ENCODE data around the gene FGF21. TPM values are rescaled to one million over a fixed set of nuclear protein-coding genes. Genes with fewer than 3 reads are reported as not detected.

FGF21 gene
- total RNA-seq, 1 experiment from 2014 or later: not detected

- H3K79me2 ChIP-seq (ENCODE audit: low read length): no peaks in the 10 kb centered on the region; the same call in 1 of the 2 replicates
- no peaks in the 10 kb centered on the region for H4K20me1 ChIP-seq (ENCODE audit: low read length)
- DNase-seq (no peak), ATAC-seq (no peak)
- no peaks in the 10 kb centered on the region for H3K4me1 ChIP-seq (ENCODE audit: insufficient read depth, low read length)
- no peak for TF ChIP-seq EZH2phosphoT487 (IDR thresholded peaks at IDR 0.05; ENCODE audit: borderline replicate concordance, low read length)
- no peak for TF ChIP-seq EZH2 (IDR thresholded peaks at IDR 0.05; ENCODE audit: low read length, unreplicated experiment)
- no peak for TF ChIP-seq CTCF (conservative IDR thresholded peaks at IDR 0.05; ENCODE audit: low read depth, low read length)
- no peaks in the 10 kb centered on the region for H3K9me3 ChIP-seq (ENCODE audit: low read length)
- no TSS peak for BruUV-seq (replicated peaks)
- H3K9ac ChIP-seq (ENCODE audit: low read length): no peak overlapping the region
- CTCF ChIA-PET: no interaction called here
- H3K36me3 ChIP-seq (ENCODE audit: low read depth, low read length): no peaks in the 10 kb centered on the region
- no peak overlapping the region for H2AFZ ChIP-seq (ENCODE audit: low read length)
- no peaks in the 10 kb centered on the region for H3K27me3 ChIP-seq (ENCODE audit: low read length)
- H3K4me2 ChIP-seq (ENCODE audit: low read length): no peak overlapping the region
- no peak overlapping the region for H3K4me3 ChIP-seq (ENCODE audit: low read length)
- no peak overlapping the region for H3K27ac ChIP-seq (ENCODE audit: low read length)
- POLR2A ChIA-PET (ENCODE audit: unreplicated experiment): no interaction called here
- H3F3A ChIP-seq (ENCODE audit: low read length, unreplicated experiment): no peaks in the 10 kb centered on the region
- intact Hi-C loops (cut with micrococcal nuclease): no loop called here
- no peaks in the 10 kb centered on the region for H3K9me2 ChIP-seq (replicated peaks; ENCODE audit: low read length)
Measured at GRCh38 chr19:48718711-48719231, 36.6 kb upstream of the FGF21 start.

- no peak for DNase-seq
Measured at GRCh38 chr19:48719263-48720171, 35.8 kb upstream of the FGF21 start, which contains the start of gene MAMSTR. Gene MAMSTR (minus strand): TSS chr19:48719725. CDS start chr19:48719031, 694 bp downstream.

More at GRCh38 chr19:48719263-48720171, 35.8 kb upstream of the FGF21 start, which contains the start of gene MAMSTR:
- peak within 1 kb of the TSS; percentile 69 for H3K4me3 ChIP-seq (ENCODE audit: low read length)
- no peak within 1 kb of the TSS for H3K9ac ChIP-seq (ENCODE audit: low read length)
- POLR2A ChIA-PET (ENCODE audit: unreplicated experiment): no interaction called here
- H3K9me3 ChIP-seq (ENCODE audit: low read length): no peaks in the 10 kb centered on the region
- H3K27ac ChIP-seq (ENCODE audit: low read length): no peak within 1 kb of the TSS
- no peaks in the 10 kb centered on the region for H3K27me3 ChIP-seq (ENCODE audit: low read length)
- no peaks in the 10 kb centered on the region for H4K20me1 ChIP-seq (ENCODE audit: low read length)
- no peaks in the 10 kb centered on the region for H3F3A ChIP-seq (ENCODE audit: low read length, unreplicated experiment)
- H3K9me2 ChIP-seq (replicated peaks; ENCODE audit: low read length): no peaks in the 10 kb centered on the region
- peak within 1 kb of the TSS; percentile 80 for H3K4me2 ChIP-seq (ENCODE audit: low read length)
- CTCF ChIA-PET: no interaction called here
- intact Hi-C loops (cut with micrococcal nuclease): no loop called here
- TF ChIP-seq CTCF (conservative IDR thresholded peaks at IDR 0.05; ENCODE audit: low read depth, low read length) (no peak), EZH2 (IDR thresholded peaks at IDR 0.05; ENCODE audit: low read length, unreplicated experiment) (no peak), EZH2phosphoT487 (IDR thresholded peaks at IDR 0.05; ENCODE audit: borderline replicate concordance, low read length) (no peak)
- no TSS peak for BruUV-seq (replicated peaks)
- peak within 1 kb of the TSS; percentile 85 for H2AFZ ChIP-seq (ENCODE audit: low read length)
- H3K4me1 ChIP-seq (ENCODE audit: insufficient read depth, low read length): no peaks in the 10 kb centered on the region
- no peaks in the 10 kb centered on the region for H3K79me2 ChIP-seq (ENCODE audit: low read length)
- H3K36me3 ChIP-seq (ENCODE audit: low read depth, low read length): no peaks in the 10 kb centered on the region
- ATAC-seq: no peak

All from PC-3 (cell line).